Measurements from ENCODE around the gene BCAR1.
"Not testable (repeated sequence)": the region's sequence is repeated elsewhere in the genome, so short reads cannot be mapped to it uniquely, and the experiment has no call there.

The BCAR1 gene

GRCh38 chr16:75251280-75252048, at the start of gene BCAR1:
TSS of gene BCAR1 (minus strand) at chr16:75251624. CDS start at chr16:75251482, 142 bp downstream.
- no peak for DNase-seq (ENCODE audit: low read depth in 2 of 2, low spot score in 1 of 2)

- no peak for DNase-seq (ENCODE audit: low read depth in 2 of 2, low spot score in 1 of 2)
Measured at GRCh38 chr16:75298267-75298666, 46.8 kb upstream of the BCAR1 start.

DNA sequence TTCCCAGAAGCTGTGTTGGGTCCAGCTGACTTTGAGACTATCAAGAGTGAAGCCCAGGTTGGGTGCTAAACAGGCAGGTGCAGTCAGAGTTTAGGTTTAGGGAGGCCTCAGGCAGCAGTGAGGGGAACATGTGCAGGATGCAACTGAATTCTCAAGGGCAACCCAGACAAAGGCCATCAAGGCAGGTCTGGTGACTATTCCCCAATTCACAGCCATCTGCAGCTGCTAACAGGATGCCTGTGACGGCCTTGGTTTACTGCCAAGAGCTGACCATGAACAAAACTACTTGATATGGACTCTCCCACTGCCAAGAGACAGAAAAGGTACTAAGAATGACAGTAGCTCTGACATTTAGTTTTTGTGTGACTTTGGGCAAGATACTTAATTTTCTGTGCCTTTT, 45.2 kb upstream of the BCAR1 start:
- no peak for DNase-seq (ENCODE audit: low read depth in 2 of 2, low spot score in 1 of 2)

- DNase-seq (ENCODE audit: low read depth in 2 of 2, low spot score in 1 of 2) = no peak
Measured at GRCh38 chr16:75294773-75295459, 43.5 kb upstream of the BCAR1 start.

- DNase-seq (ENCODE audit: low read depth in 2 of 2, low spot score in 1 of 2) = no peak
Measured at GRCh38 chr16:75293772-75294171, 42.3 kb upstream of the BCAR1 start.

GRCh38 chr16:75293173-75293572, 41.7 kb upstream of the BCAR1 start:
- DNase-seq (ENCODE audit: low read depth in 2 of 2, low spot score in 1 of 2) = no peak

GRCh38 chr16:75292691-75293090, 41.3 kb upstream of the BCAR1 start:
- DNase-seq (ENCODE audit: low read depth in 2 of 2, low spot score in 1 of 2) = no peak

GRCh38 chr16:75289189-75289588, 37.8 kb upstream of the BCAR1 start:
- no peak for DNase-seq (ENCODE audit: low read depth in 2 of 2, low spot score in 1 of 2)

DNA sequence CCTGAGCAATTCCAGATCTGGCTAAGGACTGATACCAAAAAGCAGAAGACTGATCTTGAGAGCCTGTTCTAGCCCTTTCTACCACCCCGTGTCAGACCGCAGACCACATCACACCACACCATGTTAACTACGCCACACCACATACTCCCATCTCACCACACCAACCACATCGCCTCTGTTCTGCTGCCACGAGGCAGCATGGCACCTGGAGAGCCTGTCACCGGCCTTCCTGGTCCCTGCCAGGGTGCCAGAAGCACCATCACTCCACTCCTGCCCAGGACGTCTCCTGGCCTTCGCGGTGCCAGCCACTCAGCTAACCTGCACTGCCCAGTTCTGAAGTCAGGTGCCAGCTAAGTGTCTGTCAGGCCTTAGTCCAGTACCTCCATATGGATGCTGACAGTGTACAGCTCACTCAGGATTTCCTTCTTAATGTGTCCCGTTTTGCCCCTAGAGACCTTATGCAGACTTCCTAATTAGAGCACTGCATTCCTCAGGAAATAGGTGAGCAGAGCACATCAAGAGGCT, 37.2 kb upstream of the BCAR1 start:
- peak in 1 of 2 donors; percentile 35 for DNase-seq (ENCODE audit: low read depth in 2 of 2, low spot score in 1 of 2)

DNA sequence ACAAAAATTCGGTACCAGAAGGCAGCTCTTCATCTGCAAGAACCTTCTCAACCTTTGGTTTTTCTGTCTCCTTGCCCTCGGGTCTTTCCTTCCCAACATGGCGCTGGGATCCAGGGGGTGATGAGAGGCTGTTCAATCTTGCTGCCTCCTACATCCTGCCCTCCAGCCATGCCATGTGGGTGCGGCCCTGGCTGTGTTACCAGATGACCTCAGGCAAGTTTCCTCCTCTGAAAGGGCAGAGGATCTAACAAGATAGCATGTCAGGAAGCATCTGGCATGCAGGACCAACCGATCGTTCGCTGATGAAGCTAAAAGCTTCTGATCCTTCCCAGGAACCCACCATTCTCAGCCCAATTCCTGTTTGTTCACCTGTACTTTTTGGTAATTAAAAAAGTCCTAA, 36.8 kb upstream of the BCAR1 start:
- no peak for DNase-seq (ENCODE audit: low read depth in 2 of 2, low spot score in 1 of 2)

DNA sequence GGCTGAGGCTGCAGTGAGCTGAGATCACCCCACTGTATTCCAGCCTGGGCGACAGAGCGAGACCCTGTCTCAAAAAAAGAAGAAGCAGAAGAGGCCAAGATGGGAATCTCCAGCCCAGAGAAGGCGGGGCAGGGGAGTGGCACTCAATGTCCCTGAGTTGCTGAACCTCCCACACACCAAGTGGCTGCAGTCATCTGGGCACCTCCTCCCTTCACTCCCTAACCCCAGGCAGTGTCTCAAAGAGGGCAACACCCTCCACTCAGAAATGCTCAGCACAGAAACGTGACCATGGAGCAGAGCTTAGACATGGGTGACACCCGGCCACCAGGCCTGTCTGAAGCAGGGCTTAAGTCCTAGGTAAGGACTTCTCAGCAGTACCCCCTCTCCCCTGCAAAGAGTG, 36.3 kb upstream of the BCAR1 start:
- DNase-seq (ENCODE audit: low read depth in 2 of 2, low spot score in 1 of 2) = no peak

- no peak for DNase-seq (ENCODE audit: low read depth in 2 of 2, low spot score in 1 of 2)
Measured at GRCh38 chr16:75286389-75286788, 35.0 kb upstream of the BCAR1 start.

- no peak for DNase-seq (ENCODE audit: low read depth in 2 of 2, low spot score in 1 of 2)
Measured at GRCh38 chr16:75282466-75283281, 31.2 kb upstream of the BCAR1 start.

GRCh38 chr16:75281826-75282225, 30.4 kb upstream of the BCAR1 start:
- DNase-seq (ENCODE audit: low read depth in 2 of 2, low spot score in 1 of 2) = no peak

GRCh38 chr16:75281009-75281408, 29.6 kb upstream of the BCAR1 start:
- not testable (repeated sequence) for DNase-seq (ENCODE audit: low read depth in 2 of 2, low spot score in 1 of 2)

- DNase-seq (ENCODE audit: low read depth in 2 of 2, low spot score in 1 of 2) = no peak
Measured at GRCh38 chr16:75280331-75280804, 28.9 kb upstream of the BCAR1 start.

DNA sequence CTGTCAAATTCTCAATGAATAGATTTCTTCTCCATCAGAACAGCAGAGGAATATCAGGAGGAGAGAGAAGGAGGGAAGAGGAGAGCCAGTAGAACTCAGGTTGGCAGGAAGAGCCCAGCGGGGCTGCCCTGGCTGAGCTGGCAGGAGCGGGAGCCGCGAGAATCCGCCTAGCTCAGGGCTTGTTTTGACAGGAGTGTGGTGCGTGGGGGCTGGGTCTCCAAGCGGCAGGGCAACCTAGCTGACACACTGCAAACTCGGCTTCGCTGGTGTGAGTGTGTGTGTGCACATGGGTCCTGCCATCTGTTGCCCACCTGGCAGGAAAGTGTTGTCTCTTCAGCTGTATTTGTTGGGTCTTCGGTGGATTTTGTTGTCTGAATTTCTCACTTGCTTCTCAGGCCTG, 27.9 kb upstream of the BCAR1 start:
- DNase-seq (ENCODE audit: low read depth in 2 of 2, low spot score in 1 of 2) = no peak

DNA sequence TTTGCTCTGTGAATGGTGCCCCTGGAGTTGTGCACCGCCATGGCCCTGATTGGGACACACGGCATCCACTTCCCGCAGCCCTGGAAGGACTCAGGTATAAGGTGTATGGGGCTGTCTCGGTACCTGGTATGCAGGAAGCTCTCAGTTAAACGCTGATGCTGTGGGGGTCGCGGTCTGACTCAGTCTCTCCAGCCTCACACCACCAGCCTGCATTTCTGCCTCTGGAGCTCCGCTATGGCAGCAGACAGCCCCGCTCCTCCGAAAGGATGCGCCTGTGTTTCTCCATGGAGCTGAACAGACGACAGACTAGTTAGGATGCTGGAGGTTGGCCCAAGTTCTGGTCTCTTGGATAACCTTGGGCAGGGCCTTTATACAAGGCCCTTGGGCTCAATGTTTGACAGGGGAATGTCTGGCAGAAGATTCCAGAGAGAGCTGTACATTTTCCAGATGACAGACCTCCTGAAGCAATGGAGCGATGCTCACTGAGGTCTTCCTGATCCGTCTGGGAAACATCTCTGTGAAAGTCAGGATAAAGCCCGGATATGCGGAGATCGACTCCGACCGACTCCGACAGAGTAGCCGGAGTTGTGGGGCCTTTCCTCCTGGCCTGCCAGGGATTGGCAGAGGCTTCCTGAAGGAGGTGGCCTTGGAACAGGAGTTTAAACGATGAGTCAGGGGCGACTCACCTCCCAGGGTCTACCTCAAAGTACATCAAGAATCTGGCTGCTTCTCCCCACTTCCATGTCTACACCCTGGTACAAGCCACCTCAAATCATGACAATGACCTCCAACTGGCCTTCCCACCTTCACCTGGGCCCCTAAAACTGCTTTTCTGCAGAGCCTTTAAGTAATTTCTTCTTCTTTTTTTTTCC, 21.9 kb upstream of the BCAR1 start:
- no peak for DNase-seq (ENCODE audit: low read depth in 2 of 2, low spot score in 1 of 2)

DNA sequence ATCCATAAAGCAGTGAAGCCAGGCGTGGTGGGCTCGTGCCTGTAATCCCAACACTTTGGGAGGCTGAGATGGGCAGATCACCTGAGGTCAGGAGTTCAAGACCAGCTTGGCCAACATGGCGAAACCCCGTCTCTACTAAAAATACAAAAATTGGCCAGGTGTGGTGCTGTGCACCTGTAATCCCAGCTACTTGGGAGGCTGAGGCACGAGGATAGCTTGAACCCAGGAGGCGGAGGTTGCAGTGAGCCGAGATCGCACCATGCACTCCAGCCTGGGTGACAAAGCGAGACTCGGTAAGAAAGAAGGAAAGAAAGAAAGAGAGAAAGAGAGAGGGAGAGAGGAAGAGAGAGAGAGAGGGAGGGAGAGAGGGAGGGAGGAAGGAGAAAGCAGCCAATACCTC, 21.2 kb upstream of the BCAR1 start:
- DNase-seq (ENCODE audit: low read depth in 2 of 2, low spot score in 1 of 2) = not testable (repeated sequence)

DNA sequence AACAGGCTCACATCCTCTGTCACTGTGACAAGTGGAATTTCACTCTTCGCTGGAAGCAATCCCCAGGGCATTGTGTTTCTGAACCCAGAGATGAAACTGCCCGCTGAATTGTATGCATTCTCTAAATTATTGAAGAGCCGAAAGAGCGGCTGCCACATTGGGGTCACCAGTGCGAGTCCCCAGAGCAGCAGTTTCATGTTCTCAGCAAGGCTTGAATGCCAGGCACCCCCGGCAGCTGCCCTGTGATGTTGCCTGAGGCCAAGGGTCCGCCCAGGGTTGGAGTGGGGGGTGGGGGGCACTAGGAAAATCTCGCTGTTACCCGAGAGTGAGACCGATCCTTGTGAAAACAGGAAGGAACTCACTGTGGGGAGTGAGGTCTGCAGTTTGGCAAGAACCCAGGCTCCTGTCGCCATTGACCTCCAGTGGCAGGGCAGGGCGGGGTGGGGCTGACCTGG, 20.7 kb upstream of the BCAR1 start:
- DNase-seq (ENCODE audit: low read depth in 2 of 2, low spot score in 1 of 2) = no peak

Measured in stimulated activated CD8-positive, alpha-beta memory T cell treated with anti-CD3 and anti-CD28 coated beads, Interleukin-4, amount 100 ng/mL, for 1 hour (primary cell).